ENCODE results near the gene IGF2. TPM values are rescaled to one million over a fixed set of nuclear protein-coding genes. Genes with fewer than 3 reads are reported as not detected.

The IGF2 gene
- total RNA-seq, 1 donor from 2014 or later = 6.6 TPM

GRCh38 chr11:2158966-2159365, 19.8 kb upstream of the IGF2 start:
- H3K36me3 ChIP-seq (ENCODE audit: control insufficient read depth, insufficient read depth, low read length) = no peaks in the 10 kb centered on the region
- FAIRE-seq = no peak
- no peaks in the 10 kb centered on the region for H3K27me3 ChIP-seq (ENCODE audit: control insufficient read depth, insufficient read depth, low read length)
- no peak for TF ChIP-seq CTCF (IDR thresholded peaks at IDR 0.05; ENCODE audit: insufficient read depth, low read length, severe bottlenecking)
- no peak for DNase-seq (ENCODE audit: low read depth)
- no peak overlapping the region for H3K4me3 ChIP-seq (ENCODE audit: low read depth, low read length)

GRCh38 chr11:2158296-2158737, 19.1 kb upstream of the IGF2 start:
- no peak for DNase-seq (ENCODE audit: low read depth)
- no peak overlapping the region for H3K4me3 ChIP-seq (ENCODE audit: low read depth, low read length)
- no peak for TF ChIP-seq CTCF (IDR thresholded peaks at IDR 0.05; ENCODE audit: insufficient read depth, low read length, severe bottlenecking)
- no peak for FAIRE-seq
- no peaks in the 10 kb centered on the region for H3K36me3 ChIP-seq (ENCODE audit: control insufficient read depth, insufficient read depth, low read length)
- no peaks in the 10 kb centered on the region for H3K27me3 ChIP-seq (ENCODE audit: control insufficient read depth, insufficient read depth, low read length)

GRCh38 chr11:2157294-2158040, 18.3 kb upstream of the IGF2 start:
- DNase-seq (ENCODE audit: low read depth) (no peak), FAIRE-seq (no peak)
- no peak overlapping the region for H3K4me3 ChIP-seq (ENCODE audit: low read depth, low read length)
- no peak for TF ChIP-seq CTCF (IDR thresholded peaks at IDR 0.05; ENCODE audit: insufficient read depth, low read length, severe bottlenecking)
- H3K36me3 ChIP-seq (ENCODE audit: control insufficient read depth, insufficient read depth, low read length) = no peaks in the 10 kb centered on the region
- H3K27me3 ChIP-seq (ENCODE audit: control insufficient read depth, insufficient read depth, low read length) = no peaks in the 10 kb centered on the region

GRCh38 chr11:2156416-2157182, 17.4 kb upstream of the IGF2 start:
- Histone ChIP-seq H3K4me3 (ENCODE audit: low read depth, low read length) (no peak overlapping the region), H3K27me3 (ENCODE audit: control insufficient read depth, insufficient read depth, low read length) (no peaks in the 10 kb centered on the region), H3K36me3 (ENCODE audit: control insufficient read depth, insufficient read depth, low read length) (no peaks in the 10 kb centered on the region)
- DNase-seq (ENCODE audit: low read depth) (peak; percentile 35), FAIRE-seq (peak; percentile 36)
- peak; percentile 89 for TF ChIP-seq CTCF (IDR thresholded peaks at IDR 0.05; ENCODE audit: insufficient read depth, low read length, severe bottlenecking)

- DNase-seq (ENCODE audit: low read depth) = no peak
- Histone ChIP-seq H3K4me3 (ENCODE audit: low read depth, low read length) (no peak overlapping the region), H3K36me3 (ENCODE audit: control insufficient read depth, insufficient read depth, low read length) (no peaks in the 10 kb centered on the region), H3K27me3 (ENCODE audit: control insufficient read depth, insufficient read depth, low read length) (peaks cover 6% of the 10 kb centered on the region)
- FAIRE-seq = no peak
- TF ChIP-seq CTCF (IDR thresholded peaks at IDR 0.05; ENCODE audit: insufficient read depth, low read length, severe bottlenecking) = no peak
These were observed 16.3 kb upstream of the IGF2 start for GRCh38 chr11:2155511-2155910.
